DMS53 (cell line): ENCODE data around the gene BCL11B.

Experiments used
- DNase-seq: peaks from one replicate; lab custom pipeline; 2025; lab: John Stamatoyannopoulos, UW

Gene BCL11B

DNA sequence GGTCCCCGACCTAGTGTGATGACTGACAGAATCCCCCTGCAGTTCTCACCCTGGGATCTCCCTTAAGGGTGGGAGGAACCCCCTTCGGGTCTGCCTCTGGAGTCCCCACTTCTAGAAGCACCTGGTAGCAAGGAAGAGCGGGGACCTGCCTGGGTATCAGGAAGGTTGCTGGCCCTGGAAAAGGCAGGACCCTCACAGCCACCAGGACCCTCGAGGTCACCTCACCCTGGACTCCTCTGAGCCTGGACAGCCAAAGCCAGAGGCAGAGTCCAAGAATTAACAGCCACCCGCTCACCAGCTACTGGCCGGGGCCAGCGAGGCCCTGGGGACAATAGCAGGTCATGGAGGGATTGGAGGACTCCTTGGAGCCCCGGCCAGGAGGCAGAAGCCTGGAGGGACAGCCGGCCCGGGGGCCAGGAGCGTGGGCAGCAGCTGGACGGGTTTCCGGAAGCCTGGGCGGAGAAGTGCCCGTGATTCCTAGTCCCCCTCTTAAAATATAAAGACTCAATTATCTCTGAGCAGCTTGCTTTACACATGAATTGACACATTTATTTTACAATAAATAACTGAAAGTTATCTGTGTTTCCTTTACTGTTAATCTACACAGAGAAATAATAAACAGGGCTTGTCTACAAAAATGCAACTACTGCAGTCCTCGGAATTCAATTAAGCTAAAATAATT is 17.5 kb downstream of the BCL11B start:
- DNase-seq: no peak

DNA sequence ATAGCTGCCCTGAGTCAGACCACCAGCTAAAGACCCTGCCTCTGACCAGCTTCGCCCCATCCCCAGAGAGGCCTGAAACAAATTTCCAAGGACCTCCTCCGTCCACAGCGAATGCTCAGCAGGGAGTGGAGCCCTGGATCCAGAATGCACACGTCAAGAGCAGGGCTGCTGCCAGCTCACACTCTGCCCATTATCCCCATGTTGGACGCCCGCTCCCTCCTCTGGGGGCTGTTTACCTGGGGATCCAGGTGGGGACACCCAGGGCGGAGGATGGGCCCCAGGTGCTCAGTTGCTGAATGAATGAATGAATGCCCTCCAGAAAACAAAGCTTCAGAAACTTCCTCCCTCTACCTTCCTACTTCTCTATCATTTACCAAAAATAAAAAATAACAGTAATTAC is 18.1 kb downstream of the BCL11B start:
- no peak for DNase-seq

DNA sequence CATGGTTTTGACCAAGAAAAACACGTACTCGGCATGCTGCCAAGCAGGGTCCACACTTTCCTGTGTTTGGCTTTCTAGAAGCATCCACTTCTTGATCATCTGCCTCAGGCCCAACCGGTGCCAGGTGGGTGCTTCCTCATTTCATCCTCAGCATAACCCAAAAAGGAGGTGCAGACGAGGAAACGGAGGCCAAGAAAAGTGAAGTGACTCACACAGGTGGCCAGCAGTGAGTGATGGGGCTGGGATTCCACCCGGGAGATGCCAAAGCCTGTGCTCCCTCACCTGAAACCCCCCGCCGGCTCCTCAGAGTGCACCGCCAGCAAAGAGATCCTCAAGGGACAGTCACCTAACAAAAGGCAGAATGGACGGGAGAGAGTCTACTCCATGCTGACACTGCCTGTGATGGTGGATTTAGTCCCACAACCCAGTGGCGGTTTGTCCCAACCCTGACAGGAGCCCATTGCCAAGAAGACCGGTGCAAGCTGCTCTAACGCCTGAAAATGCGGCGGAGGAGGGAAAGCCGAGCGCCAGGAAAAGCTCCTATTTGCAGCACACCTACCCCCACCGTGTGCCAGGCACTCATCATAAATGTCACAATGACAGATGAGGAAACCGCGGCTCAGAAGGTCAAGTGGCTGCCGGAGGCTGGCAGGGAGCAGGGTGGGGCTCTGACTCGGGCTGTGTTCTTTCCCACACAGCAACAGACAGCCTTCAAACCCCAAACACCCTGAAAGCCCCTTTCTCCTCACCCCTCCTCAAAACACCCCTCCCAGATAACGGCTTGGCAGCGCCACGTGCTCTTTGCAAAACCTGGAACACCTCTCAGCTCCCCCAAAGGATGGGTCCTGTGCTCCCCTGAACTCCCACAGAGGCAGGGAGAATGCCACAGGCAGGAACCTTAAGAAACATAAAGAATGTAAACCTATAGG is 18.8 kb downstream of the BCL11B start:
- no peak for DNase-seq

DNA sequence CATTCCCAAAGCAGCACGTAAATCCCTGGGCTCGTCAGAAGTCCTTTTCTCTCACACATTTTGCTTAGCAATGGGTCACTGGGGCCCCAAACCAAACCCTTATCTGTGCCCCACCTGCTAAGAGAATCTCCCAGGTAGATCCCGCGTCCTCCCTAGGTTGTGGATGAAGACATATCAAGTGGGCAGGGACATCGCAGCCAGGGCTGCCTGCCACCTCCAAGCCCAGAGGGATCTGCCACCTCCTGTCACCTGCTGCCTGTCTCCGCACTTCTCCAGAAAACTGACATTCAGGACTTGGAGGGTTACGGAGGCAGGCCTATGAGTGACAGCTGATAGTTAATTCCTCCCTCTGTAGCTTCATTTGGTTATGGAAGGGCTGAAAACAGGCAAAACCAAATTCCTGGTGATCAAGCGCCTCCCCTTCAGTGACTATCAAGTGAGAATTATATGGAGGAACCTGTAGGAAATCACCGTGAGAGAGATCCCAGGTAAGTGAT is 19.5 kb downstream of the BCL11B start:
- DNase-seq: no peak

DNA sequence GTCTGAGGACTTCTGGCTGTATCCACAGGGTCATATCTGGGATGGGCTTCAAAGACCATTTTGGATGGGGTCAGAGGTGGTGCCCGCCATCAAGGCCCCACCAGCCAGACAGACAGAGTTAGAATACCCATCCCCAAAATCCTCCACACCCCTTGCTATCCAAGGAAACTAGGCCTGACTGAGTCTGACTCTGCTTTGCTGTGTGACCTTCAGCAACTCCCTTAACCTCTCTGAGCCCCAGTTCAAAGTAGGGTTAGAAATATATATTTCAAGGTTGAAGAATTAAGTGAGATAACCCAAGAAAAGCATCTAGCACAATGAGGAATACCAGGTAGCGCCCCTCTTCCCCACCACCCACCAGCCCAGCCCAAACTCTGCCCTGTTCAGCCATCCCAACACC is 20.3 kb downstream of the BCL11B start:
- no peak for DNase-seq

DNA sequence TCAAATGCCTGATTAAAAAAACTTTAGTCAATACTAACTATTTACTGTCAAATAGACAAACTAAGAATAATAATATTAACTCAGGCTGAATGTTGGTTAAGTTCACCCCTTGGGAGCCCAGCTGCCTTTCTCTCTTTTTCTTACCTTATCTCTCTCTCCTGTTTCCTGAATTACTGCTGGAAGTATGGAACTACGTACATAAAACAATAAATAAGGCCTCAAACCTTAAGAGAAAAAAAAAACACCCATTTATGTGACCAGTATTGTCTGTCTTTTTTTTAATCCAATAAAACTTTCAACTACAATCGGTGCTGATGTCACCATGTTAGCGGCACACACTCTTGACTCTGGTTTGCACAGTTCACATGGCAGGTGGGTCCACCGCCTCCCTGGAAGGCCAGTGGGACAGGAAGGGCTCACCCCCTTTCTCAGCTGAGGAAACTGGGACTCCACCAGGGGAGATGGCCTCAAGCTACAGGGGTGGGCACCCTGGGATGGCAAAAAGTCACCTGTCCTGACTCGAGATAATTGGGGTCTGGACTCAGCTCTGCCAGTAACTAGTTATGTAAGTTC is 21.3 kb downstream of the BCL11B start:
- no peak for DNase-seq

DNA sequence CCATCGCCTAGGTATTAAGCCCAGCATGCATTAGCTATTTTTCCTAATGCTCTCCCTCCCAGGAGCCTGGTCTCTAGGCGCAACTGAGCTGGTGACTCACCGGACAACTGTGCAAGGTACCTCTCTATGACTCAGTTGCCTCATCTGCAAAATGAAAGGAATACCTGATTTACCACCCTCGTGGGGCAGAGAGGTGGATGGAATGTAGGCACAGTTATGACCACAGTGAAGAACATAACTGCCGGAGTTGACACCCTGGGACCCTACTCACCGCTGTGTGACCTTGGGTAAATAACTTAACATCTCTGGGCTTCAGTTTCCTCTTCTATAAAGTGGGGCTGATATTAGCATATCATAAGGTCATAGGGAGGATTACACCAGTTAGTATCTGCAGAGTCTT is 22.6 kb downstream of the BCL11B start:
- no peak for DNase-seq

DNA sequence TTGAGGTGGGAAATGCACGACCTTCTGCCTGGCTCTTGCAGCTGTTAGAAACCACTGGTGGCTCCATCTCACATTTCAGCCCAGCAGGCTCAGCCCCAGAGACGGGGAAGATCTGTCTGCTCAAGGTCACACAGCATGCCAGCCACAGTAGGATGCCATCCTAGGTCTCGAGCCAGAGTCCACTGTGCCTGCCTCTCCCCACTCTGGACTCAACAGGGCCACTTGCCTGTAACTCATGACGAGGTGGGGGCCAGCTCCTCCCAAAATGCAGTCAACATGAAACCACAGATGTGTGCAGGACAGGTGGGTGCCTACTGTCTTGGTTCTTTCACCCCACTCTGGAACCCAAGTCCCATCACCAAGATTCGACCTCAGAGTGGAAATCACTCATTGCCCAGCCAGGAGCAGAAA is 23.2 kb downstream of the BCL11B start:
- DNase-seq: no peak

DNA sequence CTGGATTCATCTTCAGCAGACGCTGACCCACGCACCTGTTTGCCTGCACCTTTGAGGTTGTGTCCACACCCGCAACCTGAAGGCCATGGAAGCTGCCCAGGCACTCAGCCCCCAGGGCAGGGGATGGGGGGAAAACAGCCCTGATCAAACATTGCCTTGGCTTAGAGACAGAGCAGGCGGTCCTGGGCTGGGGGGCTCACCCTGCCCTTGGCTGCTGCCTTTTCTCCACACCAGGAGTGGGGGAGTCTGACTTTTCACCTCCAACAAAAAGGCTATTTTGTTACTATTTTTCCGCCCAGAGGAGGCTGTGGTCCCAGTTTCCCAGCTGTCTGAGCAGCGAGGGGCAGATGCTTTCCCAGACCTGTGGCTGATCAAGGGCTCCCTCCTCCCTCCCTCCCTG is 24.2 kb downstream of the BCL11B start:
- no peak for DNase-seq

DNA sequence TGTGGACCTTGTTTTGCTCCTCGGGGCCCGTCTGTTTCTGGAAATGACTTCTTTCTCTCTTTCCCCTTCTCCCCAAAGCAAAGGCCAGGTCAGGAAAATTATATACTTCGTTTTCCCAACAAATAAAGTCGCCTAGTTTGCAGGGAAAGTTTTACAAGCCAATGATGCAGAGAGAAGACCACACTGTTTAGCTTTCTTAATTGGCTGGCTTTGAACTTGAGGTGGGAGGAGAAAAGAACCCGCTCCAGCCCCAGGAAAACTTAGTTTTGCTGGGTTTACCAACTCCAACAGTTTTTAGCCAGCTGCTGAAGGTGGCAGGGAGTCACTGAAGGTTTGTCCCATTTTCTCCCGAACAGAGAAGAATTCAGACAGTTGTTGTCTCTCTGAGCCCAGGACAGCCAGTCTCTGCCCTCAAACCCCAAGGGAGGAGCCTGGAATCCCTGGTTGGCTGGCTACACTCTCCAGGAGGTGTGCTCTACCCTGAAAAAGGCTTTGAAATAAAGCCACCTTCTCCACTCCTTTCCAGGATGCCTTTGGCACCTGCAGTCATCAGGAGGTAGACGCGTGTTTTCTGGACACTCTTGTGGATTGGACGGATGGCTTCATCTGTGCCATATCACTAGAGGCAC is 24.8 kb downstream of the BCL11B start:
- DNase-seq: no peak

DNA sequence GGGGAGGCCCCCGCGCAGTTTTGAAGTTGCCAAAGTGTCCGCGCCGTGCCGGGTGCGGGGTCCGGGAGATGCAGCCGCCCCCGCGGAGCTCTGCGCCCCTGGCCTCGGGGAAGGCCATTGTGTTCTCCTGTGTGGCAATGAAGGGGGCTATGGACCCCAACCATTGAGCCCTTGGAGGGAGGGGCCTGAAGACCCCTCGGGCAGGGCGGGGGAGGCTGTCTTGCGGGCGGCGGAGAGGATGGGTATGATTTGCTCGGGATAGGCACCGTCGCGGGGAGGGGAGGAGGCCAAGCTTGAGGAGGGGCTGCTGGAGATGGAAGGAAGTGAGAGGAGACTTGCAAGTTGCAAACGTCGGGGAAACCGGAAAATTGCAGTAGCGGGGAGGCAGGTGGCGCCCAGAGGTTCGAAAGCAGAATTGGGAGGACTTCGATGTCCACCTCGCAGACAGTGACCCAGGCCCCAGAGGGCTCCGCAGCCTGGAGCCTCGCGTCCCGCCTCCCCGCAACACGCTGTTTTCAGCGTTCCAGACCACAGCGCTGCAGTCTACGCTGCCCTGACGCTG is 25.4 kb downstream of the BCL11B start:
- DNase-seq: no peak

DNA sequence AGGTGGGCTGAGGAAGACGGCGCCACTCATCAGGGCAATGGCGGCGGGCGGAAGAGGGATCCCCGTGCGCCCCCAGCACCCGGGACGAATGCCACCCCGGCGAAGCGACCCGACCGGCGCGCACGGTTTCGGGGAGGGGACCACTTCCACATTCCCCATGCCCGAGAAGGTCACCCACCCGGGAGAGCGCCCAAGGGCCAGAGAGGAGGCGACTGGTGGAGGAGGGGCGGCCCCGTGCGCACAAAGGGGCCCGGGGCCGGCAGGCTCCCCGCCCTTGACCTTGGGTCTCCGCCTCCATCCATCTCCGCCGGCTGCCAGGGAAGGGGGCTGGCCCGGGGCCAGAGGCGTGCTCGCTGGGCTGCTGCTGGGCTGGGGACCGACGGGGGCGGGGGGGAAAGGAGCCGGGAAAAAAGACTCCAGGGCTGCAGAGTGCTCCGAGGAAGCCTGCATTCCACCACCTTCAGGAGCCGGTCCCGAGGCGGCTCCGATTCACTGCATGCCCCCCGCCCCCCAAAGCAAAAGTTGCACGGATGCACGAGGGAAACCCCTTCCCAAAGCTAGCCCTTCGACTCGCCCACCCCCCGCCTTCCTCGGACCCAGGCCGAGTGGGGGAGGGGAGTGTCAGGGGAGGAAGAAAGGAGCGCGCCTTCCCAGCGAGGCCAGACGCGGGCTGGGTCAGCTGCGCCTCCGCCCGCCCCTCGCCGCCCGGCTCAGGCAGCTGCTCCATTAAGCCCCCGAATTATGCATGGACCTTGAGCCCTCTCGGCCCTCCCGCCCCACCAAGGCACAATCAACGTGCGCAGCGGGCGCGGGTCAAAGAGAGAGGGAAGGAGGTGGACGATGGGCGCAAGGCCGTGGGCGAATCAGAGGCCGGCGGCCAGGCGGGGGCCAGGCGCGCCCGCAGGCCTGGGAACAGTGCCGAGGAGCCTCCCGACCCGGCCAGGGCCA is 26.2 kb downstream of the BCL11B start:
- DNase-seq: no peak

DNA sequence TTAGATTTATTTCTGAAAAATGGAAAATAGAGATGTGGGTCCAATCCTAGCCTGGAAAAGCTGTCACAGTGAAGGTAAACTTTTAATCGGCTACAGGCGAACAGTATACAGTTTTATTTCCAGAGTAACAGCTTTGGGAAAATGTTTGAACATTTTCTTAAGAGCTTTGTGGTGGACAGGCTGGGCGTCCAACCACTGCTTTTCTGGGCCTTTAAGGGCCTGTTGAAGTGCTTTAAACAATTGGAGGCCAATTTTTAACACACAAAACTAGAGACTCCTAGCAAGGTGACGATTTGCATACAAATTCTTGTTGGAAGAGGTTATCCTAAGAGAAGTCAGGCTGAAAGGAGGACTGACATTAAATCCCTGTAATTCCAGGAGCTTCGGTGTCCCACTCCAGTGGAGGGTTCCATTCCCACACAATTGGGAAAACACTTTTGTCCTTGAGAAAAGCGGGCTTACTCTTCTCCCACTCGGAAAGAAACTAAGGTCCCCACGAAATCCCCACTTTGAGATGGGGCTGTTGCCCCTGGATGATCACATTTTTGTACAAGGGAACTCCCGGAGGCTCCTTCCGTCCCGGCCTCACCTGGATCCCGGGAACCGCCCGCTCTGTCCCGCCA is 26.9 kb downstream of the BCL11B start:
- DNase-seq: no peak

DNA sequence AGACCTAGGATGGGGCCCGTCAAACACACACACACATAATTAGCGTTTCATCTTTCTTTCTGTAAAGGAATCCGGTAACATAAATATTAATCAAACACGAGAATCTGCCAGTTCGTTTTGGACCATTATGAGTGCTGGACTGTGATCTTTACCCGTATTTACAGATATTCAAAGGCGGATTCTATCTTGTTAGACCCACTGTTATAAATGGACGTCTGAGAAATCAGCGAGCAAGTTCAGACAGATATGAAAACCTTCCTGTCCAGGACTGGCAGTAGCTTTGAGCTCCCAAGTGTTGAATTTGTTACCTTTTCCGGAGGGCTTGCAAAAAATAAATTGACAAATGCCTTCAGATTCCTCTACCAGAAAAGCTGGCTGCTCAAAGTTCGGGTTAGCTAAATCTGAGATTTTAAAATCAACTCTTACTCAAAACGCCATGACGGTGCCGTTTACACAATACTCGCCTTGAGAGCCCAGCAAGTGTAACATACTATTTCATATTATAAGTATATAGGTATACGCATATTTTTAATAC is 27.6 kb downstream of the BCL11B start:
- DNase-seq: no peak

DNA sequence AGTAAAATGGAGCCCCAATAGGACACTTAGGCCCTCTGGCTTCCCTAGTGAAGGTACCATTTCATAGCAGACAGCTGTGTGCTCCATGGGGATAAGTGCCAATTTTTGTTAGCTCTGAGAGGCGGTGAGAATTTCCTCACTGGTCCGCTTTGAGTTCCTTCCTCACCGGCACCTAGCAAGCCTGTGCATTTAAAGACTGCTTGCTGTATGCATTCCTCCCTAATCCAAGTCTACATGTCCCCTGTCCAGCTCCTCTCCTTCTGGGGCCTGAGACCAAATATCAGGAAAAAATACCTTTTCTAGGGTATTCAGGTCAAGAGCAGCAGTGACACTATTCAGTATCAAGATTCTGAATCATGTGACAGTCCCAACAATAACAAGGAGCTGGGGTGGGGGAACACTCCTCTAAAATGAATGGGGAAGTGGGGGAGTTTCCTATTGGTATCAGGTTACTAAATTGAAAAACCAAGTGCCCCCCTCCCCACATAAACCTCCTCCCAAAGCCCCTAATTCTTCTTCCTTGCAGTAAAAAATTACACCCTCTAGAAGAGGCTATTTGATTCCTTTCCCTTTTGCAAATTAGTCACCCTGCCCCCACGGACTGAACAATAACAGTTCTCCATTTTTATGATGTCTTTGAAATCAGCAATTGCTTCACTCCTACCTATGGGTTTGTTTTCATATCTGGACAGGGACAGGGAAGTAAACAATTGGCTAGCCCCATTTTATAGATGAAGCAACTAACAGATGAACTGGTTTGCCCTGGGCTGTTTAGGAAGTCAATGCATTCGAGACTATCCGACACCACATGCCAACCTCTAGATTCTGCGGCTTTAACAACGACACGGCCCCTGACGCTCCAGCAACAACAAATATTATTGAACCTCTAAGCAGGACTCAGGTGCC is 28.9 kb downstream of the BCL11B start:
- no peak for DNase-seq

DNA sequence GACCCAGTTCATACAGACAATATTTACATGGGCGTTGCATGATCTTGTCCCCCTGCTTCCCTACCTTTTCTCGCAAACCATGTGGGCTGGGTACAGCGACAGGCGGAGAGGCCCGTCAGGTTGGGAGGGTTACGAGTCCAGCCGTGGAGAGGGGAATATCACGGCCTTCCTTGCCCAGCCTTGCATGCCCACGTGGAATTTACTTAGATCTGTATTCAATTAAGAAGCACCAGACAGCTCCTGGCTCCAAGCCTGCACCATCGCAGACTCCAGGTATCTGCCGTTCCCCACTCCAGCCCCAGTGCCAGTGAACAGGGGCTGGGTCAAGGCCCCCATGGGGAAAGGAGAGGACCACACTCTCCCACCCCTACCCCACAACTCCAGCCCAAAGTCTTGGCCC is 29.8 kb downstream of the BCL11B start:
- no peak for DNase-seq

DNA sequence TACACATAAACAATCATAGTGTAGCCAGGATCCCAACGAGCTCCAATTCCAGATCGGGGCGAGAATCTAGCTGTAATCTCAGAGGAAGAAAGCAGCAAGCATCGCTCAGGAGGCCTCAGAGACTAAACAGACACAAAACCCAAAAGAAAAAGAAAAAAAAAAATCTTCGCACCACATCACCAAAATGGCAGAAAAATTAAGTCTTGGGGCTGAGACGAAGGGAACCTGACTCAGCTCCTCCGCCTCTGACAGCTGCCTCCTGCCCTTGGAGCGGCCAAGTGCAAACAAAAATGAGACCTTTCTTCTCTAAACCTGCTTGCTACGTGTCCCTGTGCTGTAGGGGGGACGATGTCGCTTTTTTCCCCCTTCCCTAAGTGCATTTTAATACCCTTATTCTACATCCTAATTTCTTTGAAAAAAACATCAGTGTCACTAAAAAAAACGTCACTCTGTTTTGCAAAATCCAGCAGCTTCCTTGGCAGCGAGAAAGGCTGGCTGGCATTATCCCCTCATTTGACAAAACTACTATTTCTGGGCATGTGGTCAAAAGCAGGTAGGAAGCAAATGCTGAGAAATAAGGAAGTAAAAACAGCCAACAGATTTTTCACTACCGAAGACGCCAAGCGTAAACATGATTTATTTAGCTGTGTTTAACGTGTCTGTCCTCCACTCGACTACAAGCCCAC is 30.5 kb downstream of the BCL11B start:
- DNase-seq: no peak

DNA sequence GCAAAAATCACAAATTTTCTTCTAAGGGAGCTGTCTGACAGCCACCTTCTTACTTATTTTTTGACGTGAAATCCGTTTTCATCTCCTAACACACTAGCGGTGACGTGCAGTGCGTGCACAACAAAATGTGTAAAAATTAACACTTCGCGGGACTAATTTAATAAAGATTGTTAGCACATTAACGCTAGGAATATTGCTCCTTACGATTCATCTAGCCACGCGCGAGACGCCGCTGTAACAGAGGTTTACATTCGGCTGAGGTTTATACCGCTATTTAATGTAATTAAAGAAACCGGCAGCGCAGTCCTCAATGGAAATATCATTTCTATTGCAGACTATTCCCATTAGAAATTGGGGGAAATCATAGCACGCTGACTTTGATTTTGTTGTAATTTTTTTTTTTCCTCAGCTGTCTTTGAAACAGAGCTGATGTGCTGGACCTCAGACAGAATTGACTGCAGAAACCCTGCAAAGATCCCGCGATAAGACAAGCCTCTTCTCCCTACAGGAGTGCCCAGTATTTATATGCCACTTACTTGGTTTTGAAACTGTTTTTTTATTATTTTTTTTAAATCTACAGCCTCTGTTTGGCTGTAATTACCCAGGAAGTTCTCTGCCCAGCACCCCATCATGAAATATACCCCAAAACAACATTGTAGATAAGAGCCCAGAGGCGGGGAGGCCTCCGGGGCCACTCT is 31.2 kb downstream of the BCL11B start:
- DNase-seq: no peak
